Right ventricle myocardium superior (tissue), 1 donor: ENCODE data around the gene N4BP2L1. TPM values are rescaled to one million over a fixed set of nuclear protein-coding genes. Genes with fewer than 3 reads are reported as not detected.

Experiments used
- ATAC-seq: fragments of 200-7000 bp; cut with Tn5 transposase; one replicate; pipeline ENCODE4 v1.9.1; 2020; ENCODE audit warnings: mild to moderate bottlenecking; ENCODE audit not compliant: poor library complexity
- DNase-seq: peaks from one replicate; pipeline ENCODE4 v3.0.0-alpha.2; 2020
- intact Hi-C: fragments of 100-400 bp; cut with DNase I; formaldehyde crosslinking; loops from one replicate; pipeline ENCODE4 v1.11.2; 2022
- total RNA-seq: library from RNA; stranded (reverse); fragmentation: NEBNext Ultra II Directional; extraction: Animal tissue kit (Norgen Biotek cat#: 25700); gene quantifications from one replicate; pipeline ENCODE4 v1.2.1, GENCODE V29; 2021
- donor health status: DM: no; HTN: yes; CAD: no; lungs with severe emphysema.

Gene N4BP2L1
- total RNA-seq, 1 donor from 2014 or later = 3.7 TPM

DNA sequence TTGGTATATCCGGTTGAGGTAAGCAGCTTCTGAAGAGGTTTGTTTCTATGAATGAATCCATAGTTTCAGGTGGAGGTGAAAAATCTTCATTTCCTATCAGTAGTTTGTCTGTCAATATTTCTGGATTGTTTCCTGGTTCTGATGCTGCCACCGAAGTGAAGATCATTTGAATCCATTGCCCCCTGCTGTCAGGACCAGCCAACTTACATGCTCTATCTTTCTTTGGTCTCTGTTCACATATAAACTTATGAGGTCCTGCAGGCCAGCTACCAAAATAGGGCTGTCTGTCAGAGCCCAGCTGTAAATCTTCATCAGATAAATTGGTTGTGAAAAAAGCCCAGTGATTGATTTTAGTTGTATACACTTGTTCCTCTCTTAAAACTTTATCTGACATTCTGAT lies 15.2 kb upstream of the N4BP2L1 start:
- ATAC-seq (no peak), DNase-seq (no peak)
- intact Hi-C loops = no loop called here

- intact Hi-C loops = no loop called here
- DNase-seq (no peak), ATAC-seq (no peak)
These were observed 10.9 kb upstream of the N4BP2L1 start for GRCh38 chr13:32438871-32439270.

DNA sequence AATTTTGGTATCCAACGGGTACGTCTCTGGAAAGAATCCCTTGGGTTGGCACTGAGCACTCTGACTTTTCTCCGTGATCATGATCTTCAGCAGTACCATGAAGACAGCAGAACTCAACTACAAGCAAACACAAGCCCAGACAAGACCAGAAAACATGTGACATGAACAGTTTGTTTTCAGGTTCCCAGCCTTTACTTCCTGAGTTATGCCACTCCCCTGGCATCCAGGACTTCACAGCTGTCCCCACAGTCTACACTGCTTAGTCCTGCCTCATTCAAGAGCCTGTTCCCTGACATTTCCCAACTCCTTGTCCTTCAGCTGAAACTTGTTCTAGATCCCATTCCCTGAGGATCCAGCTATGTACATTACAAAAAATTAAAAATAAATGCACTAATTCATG lies 4.9 kb upstream of the N4BP2L1 start:
- intact Hi-C loops = no loop called here
- DNase-seq = no peak
- ATAC-seq = no peak

- intact Hi-C loops = no loop called here
- DNase-seq = no peak
These were observed 3.4 kb upstream of the N4BP2L1 start for GRCh38 chr13:32431361-32431760.

DNA sequence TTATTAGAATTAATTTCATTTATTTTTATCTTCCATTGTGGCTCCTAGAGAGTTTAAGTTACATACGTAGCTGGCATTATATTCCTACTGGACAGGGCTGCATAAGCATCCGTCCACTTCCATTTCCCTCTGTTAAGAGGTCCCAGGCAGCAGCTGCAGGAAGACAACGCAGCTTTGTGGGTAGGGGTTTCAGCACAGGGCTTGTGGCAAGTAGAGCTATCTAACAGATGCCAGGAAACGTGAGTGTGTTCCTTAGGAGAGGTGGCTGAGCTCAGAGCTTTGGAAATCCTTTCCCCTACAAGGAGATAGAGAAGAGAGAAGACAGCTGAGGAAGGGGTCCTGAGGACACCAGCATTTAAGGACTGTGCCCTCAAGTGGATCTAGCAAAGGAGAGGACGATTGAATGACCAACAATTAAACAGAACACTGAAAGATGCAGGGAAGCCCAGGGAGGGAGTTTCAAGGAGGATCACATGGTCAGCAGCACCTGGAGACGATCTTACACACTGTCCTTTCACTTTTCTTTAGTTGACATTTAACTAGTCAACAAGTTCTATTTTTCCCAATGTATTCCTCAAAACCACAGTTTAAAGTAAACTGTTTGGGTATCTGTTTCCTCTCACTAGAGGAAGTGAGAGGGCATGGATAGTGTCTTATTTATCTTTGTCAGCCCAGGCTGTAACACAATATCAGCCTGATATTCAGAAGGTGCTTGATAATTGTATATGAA lies 2.3 kb upstream of the N4BP2L1 start:
- ATAC-seq (no peak), DNase-seq (no peak)
- intact Hi-C loops = no loop called here

More at GRCh38 chr13:32431361-32431760, 3.4 kb upstream of the N4BP2L1 start:
- no peak for ATAC-seq

- ATAC-seq = no peak
- intact Hi-C loops = no loop called here
- DNase-seq = no peak
These were observed 1.5 kb upstream of the N4BP2L1 start for GRCh38 chr13:32429433-32429909.

DNA sequence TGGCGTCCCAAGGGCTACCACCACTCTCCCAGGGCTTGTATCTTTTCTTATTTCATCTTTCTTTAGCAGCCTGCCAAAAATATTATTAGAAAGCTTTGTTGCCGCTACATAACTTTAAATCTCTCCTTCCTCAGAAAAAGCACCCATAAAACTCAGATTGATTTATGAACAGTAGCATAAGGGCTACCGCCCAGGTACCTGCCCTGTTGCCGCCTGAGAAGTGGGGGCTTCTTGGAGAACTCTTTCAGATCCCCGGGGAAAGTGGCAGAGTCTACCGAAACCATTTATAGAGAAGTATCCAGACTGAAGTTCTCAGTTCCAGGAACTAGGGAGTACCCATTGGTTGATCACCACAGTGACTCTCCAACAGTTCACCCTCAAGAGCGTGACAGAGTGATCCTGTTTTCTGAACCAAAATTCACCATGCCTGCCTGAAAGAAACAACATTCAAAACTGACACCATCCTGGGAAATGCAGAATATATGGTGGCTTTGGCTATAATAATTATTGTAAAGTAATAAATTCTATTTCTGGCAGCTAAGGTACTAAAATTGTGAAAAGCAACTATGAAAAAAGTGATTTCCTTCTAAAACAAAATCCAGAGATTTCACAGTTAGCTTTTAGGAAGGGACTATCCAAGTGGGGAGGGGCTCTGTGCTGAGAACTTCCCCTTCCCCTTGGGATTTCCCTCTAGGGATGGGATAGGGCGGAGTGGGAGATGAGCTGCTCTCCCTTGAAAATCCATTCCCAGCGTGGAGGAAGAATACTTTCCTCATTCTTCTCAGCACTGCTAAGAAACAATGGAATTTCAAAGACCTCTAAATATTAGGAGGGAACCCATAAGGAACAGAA lies 877 bp upstream of the N4BP2L1 start:
- DNase-seq (no peak), ATAC-seq (peak; percentile 25)
- intact Hi-C loops = no loop called here

DNA sequence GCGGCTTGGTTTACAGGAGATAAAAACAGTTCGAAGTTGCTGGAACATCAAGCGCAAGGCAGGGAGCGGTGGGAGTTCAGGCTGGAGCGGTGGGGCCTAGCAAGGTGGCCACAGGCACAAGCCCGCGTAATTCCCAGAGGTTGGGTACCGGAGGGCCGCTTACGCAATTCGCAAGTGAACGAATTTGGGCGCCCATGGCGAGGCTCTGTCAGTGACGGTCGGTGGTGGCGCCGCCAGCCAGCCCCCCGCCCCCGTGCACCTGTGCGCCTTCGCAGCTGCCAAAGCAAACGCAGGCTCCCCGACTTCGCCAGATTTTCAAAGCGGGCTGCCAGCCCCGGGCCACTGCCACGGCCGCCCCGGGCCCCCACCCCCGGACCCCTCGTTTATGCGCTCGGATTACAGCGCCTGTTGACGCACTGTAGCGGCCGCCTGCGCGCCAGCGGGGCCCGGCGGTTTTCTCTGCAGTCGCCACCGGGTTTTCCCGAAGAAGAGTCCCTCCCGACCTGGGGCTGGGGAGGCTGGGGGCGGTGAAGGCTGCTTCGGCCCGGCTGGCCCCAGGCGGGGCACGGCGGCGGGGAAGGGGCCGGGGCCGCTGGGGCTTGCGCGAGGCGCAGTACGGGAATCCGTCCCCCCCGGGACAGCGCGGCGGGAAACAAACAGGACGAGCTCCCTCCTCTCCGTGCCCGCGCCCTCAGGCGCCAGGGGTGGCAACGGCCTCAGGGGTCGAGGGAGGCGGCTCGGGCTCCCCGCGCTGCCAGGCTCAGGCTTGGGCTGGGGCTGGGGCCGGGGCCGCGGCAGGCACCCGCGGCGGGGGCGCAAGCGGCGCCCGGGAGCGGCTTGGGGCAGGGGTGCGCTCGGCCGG lies 709 bp downstream of the N4BP2L1 start:
- intact Hi-C loops = no loop called here
- ATAC-seq = peak; percentile 40
- peak; percentile 63 for DNase-seq

- no peak for DNase-seq
- peak; percentile 36 for ATAC-seq
- intact Hi-C loops = no loop called here
These were observed 1.5 kb downstream of the N4BP2L1 start for GRCh38 chr13:32426191-32426989.

- no peak for DNase-seq
- no peak for ATAC-seq
- intact Hi-C loops = no loop called here
These were observed 2.8 kb downstream of the N4BP2L1 start for GRCh38 chr13:32425158-32425557.

DNA sequence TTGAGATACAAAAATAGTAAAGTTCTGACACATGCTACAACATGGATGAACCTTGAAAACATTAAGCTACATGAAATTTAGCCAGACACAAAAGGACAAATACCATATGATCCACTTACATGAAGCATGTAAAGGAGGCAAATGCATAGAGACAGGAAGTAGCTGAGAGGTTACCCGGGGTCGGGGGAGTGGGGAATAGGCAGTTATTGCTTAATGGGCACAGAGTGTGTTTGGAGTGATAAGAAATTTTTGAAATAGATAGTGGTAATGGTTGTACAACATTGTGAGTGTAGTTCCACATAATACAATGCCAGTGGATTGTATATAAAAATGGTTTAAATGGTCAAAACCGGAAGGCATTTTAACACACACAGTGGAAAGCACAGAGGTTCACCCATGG lies 4.3 kb downstream of the N4BP2L1 start:
- ATAC-seq (no peak), DNase-seq (no peak)
- intact Hi-C loops = no loop called here

DNA sequence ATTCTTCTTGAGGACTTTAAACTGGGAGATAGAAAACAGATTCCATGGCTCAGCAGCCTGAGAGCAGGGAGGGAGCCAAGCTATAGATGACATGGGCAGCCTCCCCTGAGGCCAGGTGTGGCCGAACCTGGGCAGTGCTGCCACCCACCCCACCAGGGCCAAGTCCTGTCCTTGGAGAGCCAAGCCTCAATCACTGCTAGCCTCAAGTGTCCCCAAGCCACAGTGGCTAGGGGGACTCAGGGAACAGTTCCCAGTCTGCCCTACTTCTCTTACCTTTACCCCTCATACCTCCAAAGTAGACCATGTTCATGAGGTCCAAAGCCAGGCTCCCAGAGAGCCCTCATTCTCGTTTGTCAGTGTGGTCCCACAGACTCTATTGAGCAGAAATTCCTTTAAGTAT lies 8.1 kb downstream of the N4BP2L1 start:
- no peak for ATAC-seq
- no peak for DNase-seq
- intact Hi-C loops = no loop called here

DNA sequence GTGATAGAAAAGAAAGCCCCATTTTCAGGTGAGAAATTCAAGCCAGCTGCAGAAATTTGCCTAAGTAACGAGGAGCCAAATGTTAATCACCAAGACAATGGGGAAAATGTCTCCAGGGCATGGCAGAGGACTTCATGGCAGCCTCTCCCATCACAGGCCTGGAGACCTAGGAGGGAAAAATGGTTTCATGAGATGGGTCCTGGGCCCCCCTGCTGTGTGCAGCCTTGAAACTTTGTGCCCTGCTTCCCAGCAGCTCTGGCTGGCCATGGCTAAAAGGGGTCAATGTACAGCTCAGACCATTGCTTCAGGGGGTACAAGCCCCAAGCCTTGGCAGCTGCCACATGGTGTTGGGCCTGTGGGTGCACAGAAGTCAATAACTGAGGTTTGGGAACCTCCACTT lies 9.9 kb downstream of the N4BP2L1 start:
- DNase-seq (no peak), ATAC-seq (no peak)
- intact Hi-C loops = no loop called here

DNA sequence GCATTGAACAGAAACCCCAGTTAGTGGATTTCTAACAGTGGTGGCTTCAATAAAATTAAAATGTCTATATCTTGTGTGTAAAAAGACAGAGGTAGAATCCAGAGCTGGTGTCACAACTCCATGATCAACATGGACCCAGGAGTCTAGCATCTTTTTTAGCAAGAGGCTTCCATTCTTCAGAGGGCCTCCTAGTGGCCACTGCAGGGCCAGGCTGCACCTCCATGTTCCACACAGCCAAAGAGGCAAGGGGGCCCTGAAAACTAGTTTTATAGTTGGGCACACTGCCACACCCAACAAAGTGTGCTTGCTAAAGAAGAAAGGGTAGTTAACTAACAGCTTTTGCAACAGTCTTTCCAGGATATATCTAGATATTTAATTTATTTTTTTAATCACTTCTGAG lies 12.9 kb downstream of the N4BP2L1 start:
- DNase-seq (no peak), ATAC-seq (no peak)
- intact Hi-C loops = no loop called here

DNA sequence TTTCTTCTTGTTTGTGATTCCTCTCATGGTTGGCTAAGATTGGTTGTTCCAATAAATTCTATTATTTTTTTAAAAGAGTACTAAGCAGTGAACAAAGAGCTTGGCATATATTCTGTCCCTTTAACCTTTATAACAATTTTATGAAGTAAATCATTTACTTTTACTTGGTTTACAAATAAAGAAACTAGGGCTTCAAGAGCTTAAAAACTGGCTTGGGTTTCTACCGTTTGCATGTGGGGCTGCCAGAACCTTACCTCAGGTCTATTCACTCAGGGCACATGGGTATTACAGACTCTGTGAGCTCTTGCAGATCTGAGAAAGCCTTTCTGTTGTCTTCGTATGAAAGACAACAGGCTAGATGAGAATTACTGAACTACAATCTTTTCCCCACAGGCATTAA lies 13.3 kb downstream of the N4BP2L1 start:
- DNase-seq = no peak
- intact Hi-C loops = no loop called here
- no peak for ATAC-seq

DNA sequence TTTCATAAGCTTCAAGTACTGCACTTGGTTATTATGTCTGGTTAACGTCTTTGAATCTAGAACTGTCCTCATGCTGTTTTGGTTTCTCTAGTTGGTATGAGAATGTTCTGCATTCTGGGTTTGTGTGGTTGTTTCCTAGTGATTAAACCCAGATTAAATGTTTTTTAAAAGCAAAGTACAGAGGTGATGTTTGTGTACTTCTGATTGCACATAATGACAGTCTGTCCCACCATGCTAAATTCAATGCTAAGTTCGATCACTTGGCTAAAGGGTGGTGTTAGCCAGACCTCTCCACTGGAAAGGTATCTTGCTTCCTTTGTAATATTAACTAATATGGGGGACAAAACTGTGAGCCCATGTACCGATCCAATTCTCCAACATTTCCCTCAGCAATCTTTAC lies 14.6 kb downstream of the N4BP2L1 start:
- DNase-seq = no peak
- intact Hi-C loops = no loop called here
- no peak for ATAC-seq

- intact Hi-C loops = no loop called here
- peak; percentile 65 for DNase-seq
- peak; percentile 94 for ATAC-seq
These were observed 18.1 kb downstream of the N4BP2L1 start for GRCh38 chr13:32409561-32410421.

- no peak for DNase-seq
These were observed 19.0 kb downstream of the N4BP2L1 start for GRCh38 chr13:32409001-32409313.

More at GRCh38 chr13:32409001-32409313, 19.0 kb downstream of the N4BP2L1 start:
- intact Hi-C loops = no loop called here
- no peak for ATAC-seq
